ENCODE data around the gene TEX53. TPM values are rescaled to one million over a fixed set of nuclear protein-coding genes. Genes with fewer than 3 reads are reported as not detected.

The TEX53 gene
- total RNA-seq = not detected

- Histone ChIP-seq H3K27ac (no peak within 1 kb of the TSS), H3K4me1 (peaks cover 0 to 3% (median 0%) of the 10 kb centered on the region in 4 donors), H3K27me3 (no peaks in the 10 kb centered on the region), H3K36me3 (no peaks in the 10 kb centered on the region), H3K4me3 (no peak within 1 kb of the TSS), H3K9me3 (no peaks in the 10 kb centered on the region)
- TF ChIP-seq POLR2A (IDR thresholded peaks at IDR 0.05) (no peak), EP300 (IDR thresholded peaks at IDR 0.05) (no peak)
- ATAC-seq (ENCODE audit: low FRiP score in 2 of 2) (no peak), DNase-seq (no peak)
- WGBS, 2 donors = 99 to 100% methylated on average over 6 of the region's 6 CpGs
These were observed at the start of gene TEX53 for GRCh38 chr9:114657705-114658104. Gene TEX53, minus strand, starts transcription at chr9:114657805. Its CDS starts 31 bp downstream, at chr9:114657774.

- ATAC-seq (ENCODE audit: low FRiP score in 2 of 2) = no peak
- no peak for DNase-seq
- no peak overlapping the region for H3K4me3 ChIP-seq
- H3K4me1 ChIP-seq = no peaks in the 10 kb centered on the region
- no peaks in the 10 kb centered on the region for H3K27me3 ChIP-seq
- WGBS, 2 donors = 80 to 83% methylated on average over 2 of the region's 2 CpGs
- no peak for TF ChIP-seq CTCF (IDR thresholded peaks at IDR 0.05)
- no peak for TF ChIP-seq POLR2A (IDR thresholded peaks at IDR 0.05)
- TF ChIP-seq EP300 (IDR thresholded peaks at IDR 0.05) = no peak
- no peak for TF ChIP-seq POLR2AphosphoS5 (IDR thresholded peaks at IDR 0.05)
- H3K9me3 ChIP-seq = no peaks in the 10 kb centered on the region
- H3K36me3 ChIP-seq = no peaks in the 10 kb centered on the region
- H3K27ac ChIP-seq = no peak overlapping the region
These were observed 49.1 kb upstream of the TEX53 start for GRCh38 chr9:114706711-114707110.

- ATAC-seq (ENCODE audit: low FRiP score in 2 of 2) (no peak), DNase-seq (no peak)
- TF ChIP-seq POLR2AphosphoS5 (IDR thresholded peaks at IDR 0.05) = no peak
- no peak for TF ChIP-seq POLR2A (IDR thresholded peaks at IDR 0.05)
- TF ChIP-seq CTCF (IDR thresholded peaks at IDR 0.05) = no peak
- no peak for TF ChIP-seq EP300 (IDR thresholded peaks at IDR 0.05)
- no peaks in the 10 kb centered on the region for H3K27me3 ChIP-seq
- H3K9me3 ChIP-seq = no peaks in the 10 kb centered on the region
- no peak overlapping the region for H3K27ac ChIP-seq
- H3K36me3 ChIP-seq = no peaks in the 10 kb centered on the region
- no peaks in the 10 kb centered on the region for H3K4me1 ChIP-seq
- no peak overlapping the region for H3K4me3 ChIP-seq
These were observed 44.4 kb upstream of the TEX53 start for GRCh38 chr9:114701988-114702387.

GRCh38 chr9:114697951-114698351 lies 40.3 kb upstream of the TEX53 start:
- Histone ChIP-seq H3K4me1 (no peaks in the 10 kb centered on the region), H3K4me3 (no peak overlapping the region), H3K9me3 (no peaks in the 10 kb centered on the region), H3K36me3 (no peaks in the 10 kb centered on the region), H3K27me3 (no peaks in the 10 kb centered on the region), H3K27ac (no peak overlapping the region)
- ATAC-seq (ENCODE audit: low FRiP score in 2 of 2) (no peak), DNase-seq (no peak)
- WGBS, 2 donors = 84 to 93% methylated on average over 4 of the region's 4 CpGs
- no peak for TF ChIP-seq POLR2A (IDR thresholded peaks at IDR 0.05)
- no peak for TF ChIP-seq CTCF (IDR thresholded peaks at IDR 0.05)
- TF ChIP-seq EP300 (IDR thresholded peaks at IDR 0.05) = no peak
- no peak for TF ChIP-seq POLR2AphosphoS5 (IDR thresholded peaks at IDR 0.05)

- 78 to 80% methylated on average over 7 of the region's 7 CpGs for WGBS, 2 donors
These were observed 39.4 kb upstream of the TEX53 start for GRCh38 chr9:114696814-114697544.

More at GRCh38 chr9:114696814-114697544, 39.4 kb upstream of the TEX53 start:
- peaks cover 0 to 3% (median 0%) of the 10 kb centered on the region in 4 donors for H3K4me1 ChIP-seq
- DNase-seq (no peak), ATAC-seq (ENCODE audit: low FRiP score in 2 of 2) (no peak)
- H3K36me3 ChIP-seq = no peaks in the 10 kb centered on the region
- no peaks in the 10 kb centered on the region for H3K27me3 ChIP-seq
- TF ChIP-seq CTCF (IDR thresholded peaks at IDR 0.05) = no peak
- TF ChIP-seq POLR2A (IDR thresholded peaks at IDR 0.05) = no peak
- TF ChIP-seq EP300 (IDR thresholded peaks at IDR 0.05) = no peak
- TF ChIP-seq POLR2AphosphoS5 (IDR thresholded peaks at IDR 0.05) = no peak
- no peaks in the 10 kb centered on the region for H3K9me3 ChIP-seq
- no peak overlapping the region for H3K4me3 ChIP-seq
- H3K27ac ChIP-seq = no peak overlapping the region
